ENCODE measurements around the gene INSYN1.

The INSYN1 gene

GRCh38 chr15:73695773-73696640, 57.1 kb downstream of the INSYN1 start:
- Histone ChIP-seq H3K4me1 (ENCODE audit: control insufficient read depth, insufficient read depth, low read length) (peaks cover 40% of the 10 kb centered on the region), H3K9me3 (replicated peaks; ENCODE audit: low read length) (no peaks in the 10 kb centered on the region), H3K27me3 (ENCODE audit: control insufficient read depth, insufficient read depth, low read length) (no peaks in the 10 kb centered on the region), H3K4me3 (ENCODE audit: low read length) (no peak overlapping the region), H3K36me3 (ENCODE audit: insufficient read depth, low read length) (peaks cover 21% of the 10 kb centered on the region), H3K4me2 (ENCODE audit: low read length) (peak overlapping the region; percentile 71), H3K9ac (ENCODE audit: low read depth, low read length) (peak overlapping the region; percentile 41)

- Histone ChIP-seq H3K4me2 (ENCODE audit: low read length) (no peak overlapping the region), H3K4me3 (ENCODE audit: low read length) (no peak overlapping the region), H3K4me1 (ENCODE audit: control insufficient read depth, insufficient read depth, low read length) (peaks cover 44% of the 10 kb centered on the region), H3K36me3 (ENCODE audit: insufficient read depth, low read length) (peaks cover 21% of the 10 kb centered on the region), H3K9ac (ENCODE audit: low read depth, low read length) (no peak overlapping the region), H3K9me3 (replicated peaks; ENCODE audit: low read length) (no peaks in the 10 kb centered on the region), H3K27me3 (ENCODE audit: control insufficient read depth, insufficient read depth, low read length) (no peaks in the 10 kb centered on the region)
Measured at GRCh38 chr15:73694419-73694818, 58.7 kb downstream of the INSYN1 start.

- H3K9ac ChIP-seq (ENCODE audit: low read depth, low read length), result no peak overlapping the region
- H3K27me3 ChIP-seq (ENCODE audit: control insufficient read depth, insufficient read depth, low read length), result no peaks in the 10 kb centered on the region
- H3K4me3 ChIP-seq (ENCODE audit: low read length), result no peak overlapping the region
- peaks cover 63% of the 10 kb centered on the region for H3K4me1 ChIP-seq (ENCODE audit: control insufficient read depth, insufficient read depth, low read length)
- no peaks in the 10 kb centered on the region for H3K9me3 ChIP-seq (replicated peaks; ENCODE audit: low read length)
- no peak overlapping the region for H3K4me2 ChIP-seq (ENCODE audit: low read length)
- H3K36me3 ChIP-seq (ENCODE audit: insufficient read depth, low read length), result peaks cover 10% of the 10 kb centered on the region
Measured at GRCh38 chr15:73691396-73691795, 61.8 kb downstream of the INSYN1 start.

GRCh38 chr15:73688455-73688854, 64.7 kb downstream of the INSYN1 start:
- no peaks in the 10 kb centered on the region for H3K27me3 ChIP-seq (ENCODE audit: control insufficient read depth, insufficient read depth, low read length)
- peaks cover 5% of the 10 kb centered on the region for H3K36me3 ChIP-seq (ENCODE audit: insufficient read depth, low read length)
- H3K9me3 ChIP-seq (replicated peaks; ENCODE audit: low read length), result no peaks in the 10 kb centered on the region
- H3K4me2 ChIP-seq (ENCODE audit: low read length), result peak overlapping the region; percentile 52
- H3K9ac ChIP-seq (ENCODE audit: low read depth, low read length), result no peak overlapping the region
- peaks cover 62% of the 10 kb centered on the region for H3K4me1 ChIP-seq (ENCODE audit: control insufficient read depth, insufficient read depth, low read length)
- H3K4me3 ChIP-seq (ENCODE audit: low read length), result no peak overlapping the region

GRCh38 chr15:73687351-73687750, 65.8 kb downstream of the INSYN1 start:
- no peak overlapping the region for H3K9ac ChIP-seq (ENCODE audit: low read depth, low read length)
- no peaks in the 10 kb centered on the region for H3K9me3 ChIP-seq (replicated peaks; ENCODE audit: low read length)
- H3K4me1 ChIP-seq (ENCODE audit: control insufficient read depth, insufficient read depth, low read length), result peaks cover 70% of the 10 kb centered on the region
- peak overlapping the region; percentile 96 for H3K4me2 ChIP-seq (ENCODE audit: low read length)
- no peaks in the 10 kb centered on the region for H3K27me3 ChIP-seq (ENCODE audit: control insufficient read depth, insufficient read depth, low read length)
- peaks cover 5% of the 10 kb centered on the region for H3K36me3 ChIP-seq (ENCODE audit: insufficient read depth, low read length)
- peak overlapping the region; percentile 40 for H3K4me3 ChIP-seq (ENCODE audit: low read length)

GRCh38 chr15:73686781-73687256, 66.3 kb downstream of the INSYN1 start:
- peak overlapping the region; percentile 93 for H3K4me3 ChIP-seq (ENCODE audit: low read length)
- peaks cover 75% of the 10 kb centered on the region for H3K4me1 ChIP-seq (ENCODE audit: control insufficient read depth, insufficient read depth, low read length)
- H3K9ac ChIP-seq (ENCODE audit: low read depth, low read length), result no peak overlapping the region

GRCh38 chr15:73685981-73686380, 67.2 kb downstream of the INSYN1 start:
- H3K9me3 ChIP-seq (replicated peaks; ENCODE audit: low read length), result no peaks in the 10 kb centered on the region
- H3K36me3 ChIP-seq (ENCODE audit: insufficient read depth, low read length), result no peaks in the 10 kb centered on the region
- H3K27me3 ChIP-seq (ENCODE audit: control insufficient read depth, insufficient read depth, low read length), result no peaks in the 10 kb centered on the region
- peak overlapping the region; percentile 90 for H3K9ac ChIP-seq (ENCODE audit: low read depth, low read length)
- peak overlapping the region; percentile 93 for H3K4me3 ChIP-seq (ENCODE audit: low read length)
- H3K4me1 ChIP-seq (ENCODE audit: control insufficient read depth, insufficient read depth, low read length), result peaks cover 70% of the 10 kb centered on the region
- peak overlapping the region; percentile 96 for H3K4me2 ChIP-seq (ENCODE audit: low read length)

More at GRCh38 chr15:73686781-73687256, 66.3 kb downstream of the INSYN1 start:
- peaks cover 4% of the 10 kb centered on the region for H3K36me3 ChIP-seq (ENCODE audit: insufficient read depth, low read length)
- no peaks in the 10 kb centered on the region for H3K9me3 ChIP-seq (replicated peaks; ENCODE audit: low read length)
- peak overlapping the region; percentile 96 for H3K4me2 ChIP-seq (ENCODE audit: low read length)
- H3K27me3 ChIP-seq (ENCODE audit: control insufficient read depth, insufficient read depth, low read length), result no peaks in the 10 kb centered on the region
